SU-DHL-6 (cell line): ENCODE results near the gene CFDP1.

Source experiments
- H2AFZ ChIP-seq: fragments of 200-600 bp; sonication (generic); 2 replicates; pipeline ENCODE4 v1.6.1; 2014; ENCODE audit warnings: low read depth, mild to moderate bottlenecking, moderate library complexity, mixed read lengths, antibody characterized with exemption, low read length; ENCODE audit not compliant: severe bottlenecking
- H3F3A ChIP-seq: fragments of 200-600 bp; shearing (Covaris generic); 2 replicates; pipeline ENCODE4 v1.6.0; 2016; ENCODE audit warnings: antibody characterized with exemption, mild to moderate bottlenecking; ENCODE audit not compliant: insufficient read depth
- H3K27ac ChIP-seq: fragments of 200-600 bp; sonication (generic); 2 replicates; pipeline ENCODE4 v1.5.1; 2016; ENCODE audit warnings: low read depth, mild to moderate bottlenecking, low read length, moderate library complexity, mixed read lengths
- H3K27me3 ChIP-seq: fragments of 200-600 bp; sonication (generic), shearing (Covaris generic); 2 replicates; pipeline ENCODE4 v1.6.0; 2014; ENCODE audit warnings: mild to moderate bottlenecking, low read length
- H3K36me3 ChIP-seq: fragments of 200-600 bp; sonication (generic); 2 replicates; pipeline ENCODE4 v1.6.1; 2014; ENCODE audit warnings: mild to moderate bottlenecking, low read length, mixed read lengths
- H3K4me2 ChIP-seq: fragments of 300-600, 200-600 bp; shearing (Covaris generic), sonication (generic); 2 replicates; pipeline ENCODE4 v1.6.0; 2014; ENCODE audit warnings: low read length, low read depth, mild to moderate bottlenecking; ENCODE audit not compliant: poor library complexity, severe bottlenecking
- H3K4me3 ChIP-seq: fragments of 200-600 bp; sonication (generic); 2 replicates; pipeline ENCODE4 v1.5.1; 2014; ENCODE audit warnings: antibody characterized with exemption, low read length, mild to moderate bottlenecking, mixed read lengths; ENCODE audit not compliant: insufficient read depth, poor library complexity, severe bottlenecking
- H3K79me2 ChIP-seq: fragments of 200-600 bp; sonication (generic); 2 replicates; pipeline ENCODE4 v1.6.1; 2014; ENCODE audit warnings: mild to moderate bottlenecking, low read length, moderate library complexity; ENCODE audit not compliant: insufficient read depth
- H3K9ac ChIP-seq: fragments of 200-600 bp; sonication (generic); 2 replicates; pipeline ENCODE4 v1.7.0; 2014; ENCODE audit warnings: mild to moderate bottlenecking, low read length
- H3K9me2 ChIP-seq: fragments of 200-600 bp; sonication (generic); replicated peaks from 2 replicates; pipeline ENCODE4 v1.6.1; 2014; ENCODE audit warnings: low read length; ENCODE audit not compliant: insufficient read depth
- H3K9me3 ChIP-seq: fragments of 200-600 bp; sonication (generic); 2 replicates; pipeline ENCODE4 v1.6.1; 2014; ENCODE audit warnings: low read length, mixed read lengths; ENCODE audit not compliant: insufficient read depth
- H4K20me1 ChIP-seq: fragments of 200-600 bp; sonication (generic); 2 replicates; pipeline ENCODE4 v1.6.1; 2014; ENCODE audit warnings: low read depth, mild to moderate bottlenecking, antibody characterized with exemption, low read length, moderate library complexity, mixed read lengths
- CTCF ChIP-seq: fragments of 200-600 bp; sonication (generic); IDR thresholded peaks from one replicate; pipeline ENCODE4 v1.5.1; 2017; ENCODE audit warnings: antibody characterized with exemption, mild to moderate bottlenecking, low read length, moderate library complexity; ENCODE audit not compliant: insufficient read depth, poor library complexity, severe bottlenecking
- EZH2phosphoT487 ChIP-seq: fragments of 200-600 bp; sonication (generic), shearing (Covaris generic); conservative IDR thresholded peaks from 2 replicates; pipeline ENCODE4 v1.6.1; 2018; ENCODE audit warnings: mild to moderate bottlenecking, antibody characterized with exemption, low read length, moderate library complexity, mixed read lengths

Gene CFDP1

GRCh38 chr16:75462806-75463205 is 29.5 kb upstream of the CFDP1 start:
- H3K27me3 ChIP-seq, result no peaks in the 10 kb centered on the region
- no peaks in the 10 kb centered on the region for H3K9me2 ChIP-seq
- H3K36me3 ChIP-seq, result no peaks in the 10 kb centered on the region
- H3K9ac ChIP-seq, result peak overlapping the region; percentile 78
- no peak overlapping the region for H2AFZ ChIP-seq
- peak overlapping the region; percentile 82 for H3K4me2 ChIP-seq
- TF ChIP-seq EZH2phosphoT487, result no peak
- no peak for TF ChIP-seq CTCF
- 0 out of 2 replicates have a peak, but pooled peaks cover 3% of the 10 kb centered on the region for H3F3A ChIP-seq
- no peaks in the 10 kb centered on the region; the same call in 1 of the 2 replicates for H4K20me1 ChIP-seq
- no peaks in the 10 kb centered on the region for H3K9me3 ChIP-seq
- peaks cover 60% of the 10 kb centered on the region for H3K79me2 ChIP-seq
- no peak overlapping the region for H3K4me3 ChIP-seq
- no peak overlapping the region for H3K27ac ChIP-seq

DNA sequence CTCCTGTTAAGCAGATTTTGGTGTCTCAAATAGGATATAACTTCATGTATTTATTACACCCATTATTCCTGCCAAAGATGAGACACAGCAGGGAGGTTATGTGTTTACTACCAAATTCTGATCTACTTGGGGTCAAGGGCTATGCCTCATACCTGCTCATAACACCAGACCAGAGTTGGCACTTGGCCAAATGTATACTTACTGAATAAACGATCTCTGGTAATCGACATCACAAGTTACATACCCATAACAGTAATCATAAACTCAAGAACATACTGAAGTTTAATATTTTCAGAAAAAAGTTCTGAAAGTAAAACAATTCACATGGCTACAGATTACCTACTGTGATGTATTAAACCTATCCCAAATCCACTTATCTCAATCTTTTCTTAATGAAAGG is 28.3 kb upstream of the CFDP1 start:
- no peak overlapping the region for H2AFZ ChIP-seq
- H3K9me3 ChIP-seq, result no peaks in the 10 kb centered on the region
- TF ChIP-seq EZH2phosphoT487 (no peak), CTCF (no peak)
- H3K27me3 ChIP-seq, result no peaks in the 10 kb centered on the region
- H3K36me3 ChIP-seq, result no peaks in the 10 kb centered on the region
- no peaks in the 10 kb centered on the region; the same call in 1 of the 2 replicates for H4K20me1 ChIP-seq
- H3K9ac ChIP-seq, result no peak overlapping the region
- H3K4me3 ChIP-seq, result no peak overlapping the region
- no peak overlapping the region for H3K27ac ChIP-seq
- H3K4me2 ChIP-seq, result no peak overlapping the region
- H3K9me2 ChIP-seq, result no peaks in the 10 kb centered on the region
- H3K79me2 ChIP-seq, result peaks cover 72% of the 10 kb centered on the region
- H3F3A ChIP-seq, result 0 out of 2 replicates have a peak, but pooled peaks cover 3% of the 10 kb centered on the region

DNA sequence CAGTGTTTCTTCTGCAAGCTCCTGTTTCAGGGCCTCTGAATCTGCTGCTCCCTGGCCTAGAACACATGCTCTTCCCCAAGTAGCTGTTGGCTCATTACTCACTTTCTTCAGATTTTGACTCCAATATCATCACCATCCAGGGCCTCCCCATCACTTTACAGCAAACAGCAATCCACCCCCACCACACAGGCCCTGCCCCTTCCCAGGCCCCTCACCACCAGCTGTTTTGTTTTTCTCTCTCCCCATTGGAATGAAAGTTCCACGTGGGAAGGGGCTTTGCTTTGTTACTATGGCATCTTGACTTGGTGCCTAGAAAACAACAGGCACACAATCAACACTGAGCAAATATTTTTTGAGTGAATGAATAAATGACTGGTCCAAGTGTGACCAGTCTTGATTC is 27.1 kb upstream of the CFDP1 start:
- Histone ChIP-seq H4K20me1 (no peaks in the 10 kb centered on the region; the same call in 1 of the 2 replicates), H3K9me2 (no peaks in the 10 kb centered on the region), H3K4me2 (no peak overlapping the region), H3K27me3 (no peaks in the 10 kb centered on the region), H3K9me3 (no peaks in the 10 kb centered on the region), H3K9ac (no peak overlapping the region), H3K4me3 (no peak overlapping the region), H3K36me3 (no peaks in the 10 kb centered on the region), H3K27ac (no peak overlapping the region), H3K79me2 (peaks cover 83% of the 10 kb centered on the region), H2AFZ (no peak overlapping the region), H3F3A (0 out of 2 replicates have a peak, but pooled peaks cover 3% of the 10 kb centered on the region)
- no peak for TF ChIP-seq CTCF
- no peak for TF ChIP-seq EZH2phosphoT487

- no peak overlapping the region for H3K9ac ChIP-seq
- 0 out of 2 replicates have a peak, but pooled peaks cover 3% of the 10 kb centered on the region for H3F3A ChIP-seq
- H3K4me2 ChIP-seq, result no peak overlapping the region
- no peak overlapping the region for H3K27ac ChIP-seq
- peaks cover 90% of the 10 kb centered on the region for H3K79me2 ChIP-seq
- no peaks in the 10 kb centered on the region for H3K36me3 ChIP-seq
- H2AFZ ChIP-seq, result no peak overlapping the region
- no peaks in the 10 kb centered on the region for H3K27me3 ChIP-seq
- no peaks in the 10 kb centered on the region; the same call in 1 of the 2 replicates for H4K20me1 ChIP-seq
- TF ChIP-seq EZH2phosphoT487, result no peak
- TF ChIP-seq CTCF, result no peak
- no peak overlapping the region for H3K4me3 ChIP-seq
- no peaks in the 10 kb centered on the region for H3K9me2 ChIP-seq
- H3K9me3 ChIP-seq, result no peaks in the 10 kb centered on the region
Measured at GRCh38 chr16:75459691-75460090, 26.4 kb upstream of the CFDP1 start.
